ENCODE data around the gene NPPC.
"Not testable (repeated sequence)": the region's sequence is repeated elsewhere in the genome, so short reads cannot be mapped to it uniquely, and the experiment has no call there.

The NPPC gene

GRCh38 chr2:231919341-231920035 is 6.7 kb downstream of the NPPC start:
- peak; percentile 21 for DNase-seq

GRCh38 chr2:231918501-231919330 is 7.5 kb downstream of the NPPC start:
- peak; percentile 24 for DNase-seq

GRCh38 chr2:231917280-231918066 is 8.7 kb downstream of the NPPC start:
- no peak for DNase-seq

- no peak for DNase-seq
Observed at GRCh38 chr2:231914077-231914690, 12.0 kb downstream of the NPPC start.

GRCh38 chr2:231911381-231911780 is 14.8 kb downstream of the NPPC start:
- no peak for DNase-seq

GRCh38 chr2:231910771-231911170 is 15.4 kb downstream of the NPPC start:
- DNase-seq, result no peak

- not testable (repeated sequence) for DNase-seq
Observed at GRCh38 chr2:231910161-231910560, 16.0 kb downstream of the NPPC start.

- no peak for DNase-seq
Observed at GRCh38 chr2:231909631-231910030, 16.6 kb downstream of the NPPC start.

GRCh38 chr2:231908584-231908983 is 17.6 kb downstream of the NPPC start:
- no peak for DNase-seq

- DNase-seq, result no peak
Observed at GRCh38 chr2:231907765-231908164, 18.4 kb downstream of the NPPC start.

GRCh38 chr2:231905026-231905425 is 21.2 kb downstream of the NPPC start:
- no peak for DNase-seq

GRCh38 chr2:231904161-231904611 is 22.0 kb downstream of the NPPC start:
- DNase-seq, result no peak

- no peak for DNase-seq
Observed at GRCh38 chr2:231902598-231902997, 23.6 kb downstream of the NPPC start.

- DNase-seq, result no peak
Observed at GRCh38 chr2:231900972-231901371, 25.2 kb downstream of the NPPC start.

GRCh38 chr2:231900486-231900942 is 25.7 kb downstream of the NPPC start:
- peak; percentile 80 for DNase-seq

GRCh38 chr2:231894566-231895380 is 31.4 kb downstream of the NPPC start:
- DNase-seq, result no peak

- DNase-seq, result no peak
Observed at GRCh38 chr2:231891514-231891905, 34.7 kb downstream of the NPPC start.

- DNase-seq, result no peak
Observed at GRCh38 chr2:231890896-231891513, 35.2 kb downstream of the NPPC start.

GRCh38 chr2:231887756-231888155 is 38.4 kb downstream of the NPPC start:
- no peak for DNase-seq

- no peak for DNase-seq
Observed at GRCh38 chr2:231886071-231886681, 40.0 kb downstream of the NPPC start.

Measured in activated CD4-positive, CD25-positive, alpha-beta regulatory T cell treated with anti-CD3 and anti-CD28 coated beads, Interleukin-2, amount 50 U/mL, for 72 hours (primary cell).